Activated CD8-positive, alpha-beta memory T cell treated with anti-CD3 and anti-CD28 coated beads for 36 hours (primary cell): ENCODE measurements around the gene SSTR3. TPM values are rescaled to one million over a fixed set of nuclear protein-coding genes. Genes with fewer than 3 reads are reported as not detected.

Experiments
- CTCF ChIA-PET: fragments of 350-600 bp; sonication (Branson Sonifier 250); formaldehyde crosslinking; loops from one replicate; lab custom pipeline; 2021; ENCODE audit warnings: antibody characterized with exemption; lab: Charles Lee
- POLR2A ChIA-PET: fragments of 350-600 bp; sonication (Branson Sonifier 250); formaldehyde crosslinking; loops from one replicate; lab custom pipeline; 2021; ENCODE audit warnings: antibody characterized with exemption; lab: Charles Lee
- total RNA-seq, 2 experiments: library from RNA; stranded (reverse); gene quantifications; one replicate each; pipeline ENCODE4 v1.2.3, GENCODE V29; 2021

SSTR3 gene
- total RNA-seq, 2 experiments from 2014 or later: 0.46 to 0.65 TPM

DNA sequence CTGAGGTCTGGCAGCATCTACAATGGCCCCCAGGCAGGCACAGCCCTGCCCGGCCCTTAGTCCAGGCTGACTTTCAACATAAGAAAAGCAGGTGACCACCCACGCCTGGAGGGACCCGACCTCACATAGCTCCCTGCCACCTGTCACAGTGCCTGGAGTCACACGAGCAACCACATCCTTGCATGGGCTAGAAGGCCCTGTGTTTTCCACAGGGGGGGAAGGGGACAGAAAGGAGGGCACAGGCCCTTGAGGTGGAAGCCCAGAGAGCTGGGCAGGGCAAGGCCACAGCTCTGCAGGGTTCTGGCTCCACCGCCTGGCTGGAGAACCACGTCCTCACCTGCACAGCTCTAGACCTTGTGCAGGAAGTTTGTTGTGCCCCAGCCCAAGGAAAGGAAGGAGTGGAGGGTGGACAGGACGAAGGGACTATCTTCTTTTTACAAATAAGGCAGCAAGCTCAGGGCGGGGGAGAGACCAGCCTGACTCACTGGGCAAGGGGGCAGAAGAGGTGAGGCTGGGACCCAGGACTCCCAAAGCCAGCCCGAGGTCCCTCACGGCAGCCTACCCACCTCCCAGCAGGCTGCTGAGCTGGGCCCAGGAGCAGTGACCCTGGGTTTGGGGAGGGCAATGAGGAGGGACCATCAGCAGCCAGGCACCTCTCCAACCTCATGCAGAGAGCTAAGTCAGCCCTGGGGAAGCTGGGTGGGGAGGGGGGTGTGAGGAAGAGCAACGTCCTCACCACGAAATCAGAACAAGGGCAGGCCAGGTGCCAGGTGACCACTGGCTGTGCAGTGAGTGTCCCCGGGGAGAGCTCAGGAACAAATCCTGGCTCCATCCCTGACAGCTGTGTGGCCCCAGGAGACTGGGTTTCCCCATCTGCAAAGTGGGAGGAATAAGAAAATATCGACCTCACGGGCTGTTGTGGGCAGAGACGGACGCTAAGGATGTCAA is 28.6 kb downstream of the SSTR3 start:
- ChIA-PET POLR2A (interaction anchor here (0.5 to 1.3 kb wide), 3 partner anchors 16 to 101 kb away, joined by 3 to 4 read pairs (median 3); no protein-coding TSS in a partner anchor), CTCF (interaction anchor here (0.7 to 2.6 kb wide), 5 partner anchors 12 to 138 kb away, joined by 3 to 7 read pairs (median 3); no protein-coding TSS in a partner anchor)

DNA sequence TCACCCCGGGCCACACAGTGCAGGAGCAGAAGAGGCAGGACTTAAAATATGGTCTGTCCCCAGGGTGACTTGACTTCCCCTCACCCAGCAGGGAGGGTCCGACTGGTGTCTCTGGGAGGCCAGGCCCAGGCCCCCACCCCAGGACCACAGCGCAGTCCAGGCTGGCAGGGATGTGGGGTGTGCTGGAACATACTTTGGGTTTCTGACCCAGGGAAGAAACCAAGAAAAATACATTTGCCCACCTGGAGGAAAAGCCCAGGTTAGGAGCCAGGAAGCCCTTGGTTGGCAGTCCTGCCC is 29.4 kb downstream of the SSTR3 start:
- POLR2A ChIA-PET: interaction anchor here (0.5 to 1.3 kb wide), 2 partner anchors 15 to 101 kb away, joined by 3 to 4 read pairs; no protein-coding TSS in a partner anchor
- CTCF ChIA-PET: interaction anchor here (0.7 to 2.6 kb wide), 3 partner anchors 11 to 17 kb away, joined by 3 to 7 read pairs (median 6); no protein-coding TSS in a partner anchor

- ChIA-PET POLR2A (no interaction called here), CTCF (interaction anchor here (0.8 kb wide), 2 partner anchors 11 to 28 kb away, joined by 3 read pairs; no protein-coding TSS in a partner anchor)
These were observed 30.0 kb downstream of the SSTR3 start for GRCh38 chr22:37182101-37182948.

DNA sequence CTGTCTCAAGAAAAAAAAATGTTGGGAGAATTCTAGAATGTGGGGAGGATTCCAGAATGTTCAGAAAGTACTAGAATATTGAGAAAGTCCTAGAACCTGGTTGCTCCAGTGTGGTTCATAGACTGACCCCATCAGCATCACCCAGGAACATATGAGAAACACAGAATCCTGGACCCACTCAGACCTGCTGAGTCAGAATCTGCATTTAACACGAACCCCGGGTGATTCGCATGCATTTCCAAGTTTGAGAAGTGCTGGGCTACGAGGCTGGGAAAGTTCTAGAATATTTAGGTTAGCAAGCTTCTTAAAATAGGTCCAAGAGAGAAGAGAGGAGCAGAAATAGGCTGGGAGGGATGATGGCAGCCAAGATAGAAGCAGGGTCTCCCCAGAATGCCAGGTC is 30.6 kb downstream of the SSTR3 start:
- POLR2A ChIA-PET: no interaction called here
- CTCF ChIA-PET: interaction anchor here (0.8 kb wide), 2 partner anchors 11 to 28 kb away, joined by 3 read pairs; no protein-coding TSS in a partner anchor

- ChIA-PET POLR2A (no interaction called here), CTCF (no interaction called here)
These were observed 31.6 kb downstream of the SSTR3 start for GRCh38 chr22:37180531-37181231.

- CTCF ChIA-PET: interaction anchor here (1.4 kb wide), 1 partner anchor 11 kb away, joined by 3 read pairs; no protein-coding TSS in a partner anchor
- POLR2A ChIA-PET: interaction anchor here (0.7 kb wide), 1 partner anchor 403 kb away, joined by 4 read pairs; no protein-coding TSS in a partner anchor
These were observed 32.5 kb downstream of the SSTR3 start for GRCh38 chr22:37179622-37180420.

DNA sequence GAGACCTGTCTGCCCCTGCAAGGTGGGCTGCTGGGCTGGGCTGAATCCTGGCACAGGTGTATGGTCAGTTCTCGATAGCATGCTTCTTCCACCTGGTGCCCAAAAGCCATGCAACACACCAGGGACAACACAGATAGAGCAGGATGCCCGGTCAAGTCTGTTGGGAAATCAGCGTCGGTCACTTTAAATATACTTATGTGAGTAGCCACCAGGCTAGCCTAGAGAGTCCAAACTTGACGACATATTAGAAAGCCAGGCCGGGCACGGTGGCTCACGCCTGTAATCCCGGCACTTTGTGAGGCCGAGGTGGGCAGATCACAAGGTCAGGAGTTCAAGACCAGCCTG is 33.2 kb downstream of the SSTR3 start:
- ChIA-PET CTCF (interaction anchor here (1.4 to 2.6 kb wide), 2 partner anchors 12 kb away, joined by 3 to 17 read pairs; no protein-coding TSS in a partner anchor), POLR2A (interaction anchor here (0.7 kb wide), 1 partner anchor 404 kb away, joined by 4 read pairs; no protein-coding TSS in a partner anchor)

DNA sequence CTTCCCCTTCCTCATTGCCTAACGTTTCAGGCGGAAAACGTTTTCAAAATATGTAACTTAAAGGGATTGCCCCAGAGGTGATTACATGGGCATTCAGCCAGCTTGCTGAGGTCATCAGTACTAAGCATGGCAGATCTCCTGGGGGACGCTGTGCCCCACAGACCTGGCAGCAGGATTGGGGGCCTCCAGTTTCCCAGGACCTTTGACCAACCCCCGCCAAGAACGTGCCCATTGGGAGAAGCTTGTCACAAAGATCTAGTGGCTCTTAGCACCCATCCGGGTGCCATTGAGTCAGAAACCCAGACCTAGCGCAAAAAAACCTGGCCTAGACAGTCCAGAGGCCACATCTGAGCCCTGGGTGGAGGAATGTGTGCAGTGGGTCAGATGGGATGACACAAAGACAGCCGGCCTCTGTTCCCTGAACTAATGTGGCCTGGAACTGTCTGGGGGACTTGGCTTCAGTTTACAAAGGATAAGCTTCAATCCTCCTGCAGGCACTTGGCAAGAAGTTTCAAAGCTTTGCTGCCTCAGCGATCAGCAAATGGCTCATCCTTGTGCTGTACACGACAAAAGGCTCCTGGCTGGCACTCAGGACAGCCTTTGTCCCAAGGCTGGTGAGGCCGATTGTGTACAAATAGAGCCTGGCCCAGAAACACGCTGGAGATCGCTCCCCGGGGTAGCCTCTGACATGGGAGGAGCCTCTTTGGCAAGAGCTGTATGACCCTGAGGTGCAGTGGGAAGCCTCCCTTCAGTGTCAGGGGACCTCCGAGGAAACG is 33.7 kb downstream of the SSTR3 start:
- ChIA-PET POLR2A (interaction anchor here (0.5 to 0.7 kb wide), 2 partner anchors 53 to 404 kb away, joined by 3 to 4 read pairs; no protein-coding TSS in a partner anchor), CTCF (interaction anchor here (1.4 to 2.6 kb wide), 2 partner anchors 11 to 12 kb away, joined by 3 to 17 read pairs; no protein-coding TSS in a partner anchor)

DNA sequence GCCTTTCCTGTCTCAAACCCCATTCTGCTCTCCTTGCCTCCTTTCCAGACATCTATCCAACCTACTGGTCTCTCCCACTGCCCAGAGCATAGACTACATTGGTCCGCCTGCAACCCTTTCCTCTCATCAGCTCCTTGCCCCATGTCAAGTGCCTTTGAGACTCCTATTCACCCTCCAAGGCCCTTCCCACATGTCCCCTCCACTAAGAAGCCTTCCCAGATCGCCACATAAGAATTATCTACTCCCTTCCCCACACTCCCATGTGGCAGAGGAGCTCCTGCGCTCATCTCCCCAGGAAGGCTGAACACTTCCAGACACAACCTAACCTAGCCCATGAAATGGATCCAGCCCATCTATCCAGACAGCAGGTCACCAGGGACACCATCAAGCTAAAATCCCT is 34.5 kb downstream of the SSTR3 start:
- CTCF ChIA-PET: interaction anchor here (2.6 kb wide), 1 partner anchor 10 kb away, joined by 17 read pairs; no protein-coding TSS in a partner anchor
- POLR2A ChIA-PET: no interaction called here

- POLR2A ChIA-PET: no interaction called here
These were observed 35.1 kb downstream of the SSTR3 start for GRCh38 chr22:37177221-37177620.

GRCh38 chr22:37176464-37177061 is 35.7 kb downstream of the SSTR3 start:
- CTCF ChIA-PET: interaction anchor here (0.6 to 2.6 kb wide), 2 partner anchors 9 to 11 kb away, joined by 3 to 17 read pairs; no protein-coding TSS in a partner anchor
- POLR2A ChIA-PET: no interaction called here

More at GRCh38 chr22:37177221-37177620, 35.1 kb downstream of the SSTR3 start:
- CTCF ChIA-PET: interaction anchor here (2.6 kb wide), 1 partner anchor 10 kb away, joined by 17 read pairs; no protein-coding TSS in a partner anchor

- CTCF ChIA-PET: interaction anchor here (0.6 to 1.5 kb wide), 2 partner anchors 10 to 22 kb away, joined by 3 read pairs; no protein-coding TSS in a partner anchor
These were observed 36.6 kb downstream of the SSTR3 start for GRCh38 chr22:37175414-37176281.

DNA sequence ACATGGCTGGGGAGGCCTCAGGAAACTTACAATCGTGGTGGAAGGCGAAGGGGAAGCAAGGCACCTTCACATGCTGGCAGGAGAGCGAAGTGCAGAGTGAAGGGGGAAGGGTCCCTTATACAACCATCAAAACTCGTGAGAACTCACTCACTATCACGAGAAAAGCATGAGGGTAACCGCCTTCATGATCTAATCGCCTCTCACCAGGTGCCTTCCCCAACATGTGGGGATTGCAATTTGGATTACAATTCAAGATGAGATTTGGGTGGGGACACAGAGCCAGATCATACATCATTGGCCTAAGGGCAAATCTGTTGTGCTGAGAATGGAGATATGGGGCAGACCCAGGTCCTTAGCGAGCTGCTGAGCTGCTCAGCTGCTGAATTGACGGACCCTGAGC is 37.3 kb downstream of the SSTR3 start:
- CTCF ChIA-PET: interaction anchor here (1.5 kb wide), 1 partner anchor 23 kb away, joined by 3 read pairs; no protein-coding TSS in a partner anchor
- POLR2A ChIA-PET: no interaction called here

More at GRCh38 chr22:37175414-37176281, 36.6 kb downstream of the SSTR3 start:
- POLR2A ChIA-PET: no interaction called here

DNA sequence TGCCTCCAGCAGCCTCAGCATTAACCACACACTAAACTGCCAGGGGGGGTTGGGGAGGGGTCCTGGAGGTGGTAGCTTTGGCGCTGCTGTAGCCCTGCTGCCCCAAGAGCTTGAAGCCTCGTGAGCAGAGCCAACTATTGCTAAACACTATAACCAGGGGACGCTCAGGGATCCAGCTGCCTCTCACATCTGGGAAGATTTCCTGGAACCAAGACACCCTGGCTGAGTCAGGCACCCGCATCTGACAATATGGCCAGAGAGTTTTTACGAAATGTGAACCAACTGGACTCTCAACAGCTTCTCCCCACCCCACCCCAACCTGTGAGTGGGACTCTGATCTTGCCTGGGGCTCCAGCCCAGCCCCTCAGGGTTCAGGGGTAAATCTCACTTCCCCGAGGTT is 38.6 kb downstream of the SSTR3 start:
- POLR2A ChIA-PET: no interaction called here

More for the DNA sequence above, 38.6 kb downstream of the SSTR3 start:
- CTCF ChIA-PET: interaction anchor here (1.9 to 2.4 kb wide), 2 partner anchors 13 to 26 kb away, joined by 5 to 12 read pairs; no protein-coding TSS in a partner anchor
